CD4-positive, CD25-positive, alpha-beta regulatory T cell (primary cell): Measurements from ENCODE around the gene ZNF136. TPM values are rescaled to one million over a fixed set of nuclear protein-coding genes. Genes with fewer than 3 reads are reported as not detected.
A peak's percentile ranks its signal among the peaks of the same experiment; 100 is the strongest.

Source experiments
- ATAC-seq, 2 donors: fragments of 150-1000 bp; cut with Tn5 transposase; one replicate each; pipeline ENCODE4 v1.10.0; 2021; ENCODE audit warnings: low read depth in 2 of 2, moderate number of reproducible peaks in 2 of 2, moderate library complexity in 1 of 2
- DNase-seq, 3 donors: peaks; one replicate each; pipeline versions ENCODE4 v3.0.0 to v3.0.0-alpha.2; 2012 to 2022; ENCODE audit warnings: mixed read lengths in 1 of 3
- H3K27ac ChIP-seq: one replicate; pipeline ENCODE4 v1.7.0; 2013; ENCODE audit warnings: mild to moderate bottlenecking, low read length; ENCODE audit not compliant: insufficient read depth, poor library complexity, severe bottlenecking
- H3K27me3 ChIP-seq: one replicate; pipeline ENCODE4 v1.7.0; 2013; ENCODE audit warnings: low read length; ENCODE audit not compliant: control insufficient read depth, insufficient read depth
- H3K36me3 ChIP-seq: one replicate; pipeline ENCODE4 v1.7.0; 2013; ENCODE audit warnings: mild to moderate bottlenecking, low read length, moderate library complexity; ENCODE audit not compliant: control insufficient read depth, insufficient read depth
- H3K4me1 ChIP-seq: 2 replicates; pipeline ENCODE4 v1.7.0; 2013; ENCODE audit warnings: mild to moderate bottlenecking, low read length; ENCODE audit not compliant: insufficient read depth, control insufficient read depth, poor library complexity, severe bottlenecking
- H3K4me3 ChIP-seq: one replicate; pipeline ENCODE4 v1.7.0; 2013; ENCODE audit warnings: low read depth, mild to moderate bottlenecking, low read length, moderate library complexity
- H3K9me3 ChIP-seq, 2 experiments: 1 replicate in 1 of 2; 2 replicates in 1 of 2; pipeline ENCODE4 v1.7.0; 2013; ENCODE audit warnings: low read length in 2 of 2, mild to moderate bottlenecking in 1 of 2, moderate library complexity in 1 of 2; ENCODE audit not compliant: control insufficient read depth in 2 of 2
- H3K27ac Mint-ChIP-seq, 3 donors: one replicate each; pipeline ENCODE4 v1.8.0; 2020 to 2022; ENCODE audit warnings: mild to moderate bottlenecking in 3 of 3, mixed read lengths in 3 of 3, moderate library complexity in 2 of 3
- H3K27me3 Mint-ChIP-seq: one replicate; pipeline ENCODE4 v1.8.0; 2022; ENCODE audit warnings: mild to moderate bottlenecking, mixed read lengths
- H3K36me3 Mint-ChIP-seq: one replicate; pipeline ENCODE4 v1.8.0; 2020; ENCODE audit warnings: mixed read lengths
- H3K4me1 Mint-ChIP-seq, 4 donors: one replicate each; pipeline ENCODE4 v1.8.0; 2020 to 2022; ENCODE audit warnings: mixed read lengths in 4 of 4, mild to moderate bottlenecking in 1 of 4
- H3K4me3 Mint-ChIP-seq, 4 donors: one replicate each; pipeline ENCODE4 v1.8.0; 2020 to 2022; ENCODE audit warnings: mild to moderate bottlenecking in 4 of 4, mixed read lengths in 4 of 4, moderate library complexity in 3 of 4
- H3K9me3 Mint-ChIP-seq, 7 donors: one replicate each; pipeline ENCODE4 v1.8.0; 2020 to 2022; ENCODE audit warnings: mixed read lengths in 7 of 7, mild to moderate bottlenecking in 3 of 7, moderate library complexity in 2 of 7
- polyA plus RNA-seq, 4 donors: library from polyadenylated mRNA; unstranded; fragments of 300-500 nt; fragmentation: Illumina TruSeq; gene quantifications; one replicate each; pipeline ENCODE4 v1.2.3, GENCODE V29; 2021
- total RNA-seq: library from RNA; stranded (reverse); gene quantifications from one replicate; pipeline ENCODE4 v1.2.3, GENCODE V29; 2022

Gene ZNF136
- total and polyA plus RNA-seq, 5 donors from 2014 or later = 11.3 to 32.2 (median 19.6) TPM

DNA sequence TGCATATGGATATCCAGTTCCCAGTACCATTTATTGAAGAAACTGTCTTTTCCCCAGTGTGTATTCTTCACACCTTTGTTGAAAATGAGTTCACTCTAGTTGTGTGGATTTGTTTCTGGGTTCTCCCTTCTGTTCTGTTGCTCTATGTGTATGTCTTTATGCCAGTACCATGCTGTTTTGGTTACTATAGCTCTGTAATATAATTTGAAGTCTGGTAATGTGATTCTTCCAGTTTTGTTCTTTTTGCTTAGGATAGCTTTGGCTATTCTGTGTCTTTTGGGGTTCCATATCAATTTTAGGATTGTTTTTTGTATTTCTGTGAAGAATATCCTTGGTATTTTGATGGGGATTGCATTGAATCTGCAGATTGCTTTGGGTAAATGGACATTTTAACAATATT lies 35.2 kb downstream of the ZNF136 start:
- H3K4me1 ChIP-seq = peaks cover 6% of the 10 kb centered on the region
- H3K4me1 Mint-ChIP-seq = peaks cover 0 to 25% (median 4%) of the 10 kb centered on the region in 4 donors
- H3K36me3 Mint-ChIP-seq = peaks cover 7% of the 10 kb centered on the region
- peaks cover 0 to 45% (median 16%) of the 10 kb centered on the region in 7 donors for H3K9me3 Mint-ChIP-seq
- no peaks in the 10 kb centered on the region for H3K27me3 Mint-ChIP-seq
- H3K4me3 ChIP-seq = no peak overlapping the region
- no peak overlapping the region for H3K27ac ChIP-seq
- H3K27me3 ChIP-seq = no peaks in the 10 kb centered on the region
- H3K4me3 Mint-ChIP-seq = no peak overlapping the region
- H3K27ac Mint-ChIP-seq = no peak overlapping the region
- DNase-seq = no peak
- ATAC-seq = no peak
- no peaks in the 10 kb centered on the region for H3K36me3 ChIP-seq
- H3K9me3 ChIP-seq = peaks cover 36 to 68% of the 10 kb centered on the region in 2 experiments

DNA sequence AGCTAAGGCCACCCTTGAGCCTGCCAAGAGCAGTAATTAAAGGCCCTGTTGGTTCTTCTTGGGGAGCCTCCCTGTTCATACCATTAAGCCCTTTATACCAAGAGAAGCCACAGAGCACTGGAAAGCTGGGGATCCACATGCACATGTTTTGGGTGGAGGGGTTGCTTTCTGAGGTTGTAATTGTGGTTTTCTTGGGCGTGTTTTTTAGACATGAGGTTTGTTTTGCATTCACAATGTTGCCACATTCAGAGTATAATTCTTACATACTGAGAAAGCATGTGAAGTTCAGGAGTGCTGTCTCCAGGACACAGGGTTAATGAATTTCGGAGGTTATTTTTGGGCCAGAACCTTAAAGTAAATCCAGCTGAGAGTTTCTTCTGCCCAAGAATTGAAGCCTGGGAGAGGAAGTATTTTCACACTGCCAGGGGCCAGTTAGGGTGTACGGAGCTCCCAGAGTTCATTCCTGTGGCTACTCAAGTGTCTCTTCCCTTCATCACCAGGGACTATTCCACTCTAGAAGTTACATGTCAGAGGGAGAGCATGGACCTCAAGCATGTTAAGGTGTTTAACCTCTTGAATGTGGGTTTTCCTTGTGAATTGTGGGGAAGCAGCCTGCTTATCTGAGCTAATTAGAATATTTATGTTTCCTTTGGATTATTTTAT lies 37.0 kb downstream of the ZNF136 start:
- Histone ChIP-seq H3K27me3 (no peaks in the 10 kb centered on the region), H3K27ac (no peak overlapping the region), H3K36me3 (no peaks in the 10 kb centered on the region), H3K9me3 (peaks cover 28 to 61% of the 10 kb centered on the region in 2 experiments), H3K4me1 (peaks cover 5% of the 10 kb centered on the region), H3K4me3 (no peak overlapping the region)
- H3K4me1 Mint-ChIP-seq = peaks cover 0 to 23% (median 4%) of the 10 kb centered on the region in 4 donors
- DNase-seq (no peak), ATAC-seq (no peak)
- no peaks in the 10 kb centered on the region for H3K27me3 Mint-ChIP-seq
- H3K4me3 Mint-ChIP-seq = peak overlapping the region in 1 of 4 donors; percentile 11
- no peak overlapping the region for H3K27ac Mint-ChIP-seq
- H3K36me3 Mint-ChIP-seq = peaks cover 11% of the 10 kb centered on the region
- peaks cover 0 to 37% (median 16%) of the 10 kb centered on the region in 7 donors for H3K9me3 Mint-ChIP-seq

DNA sequence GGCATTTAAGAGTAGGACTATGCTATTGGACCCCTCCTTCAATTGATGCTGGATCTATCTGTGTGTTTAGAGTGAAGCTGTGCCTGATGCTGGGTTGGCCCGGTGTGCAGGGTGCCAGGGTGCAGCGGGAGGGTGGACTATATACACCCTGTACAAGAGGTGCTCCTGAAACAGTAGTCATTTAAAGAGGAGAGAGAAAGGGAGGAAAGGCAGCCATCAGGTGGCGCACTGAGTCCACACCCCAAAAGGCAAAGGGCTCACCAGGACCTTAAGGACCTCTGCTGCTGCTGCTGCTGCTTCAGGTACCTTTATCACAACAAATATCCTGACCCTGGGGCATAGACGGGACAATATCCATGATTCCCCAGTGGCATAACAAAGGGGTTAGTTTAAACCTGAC lies 39.4 kb downstream of the ZNF136 start:
- peak overlapping the region in 1 of 4 donors; percentile 22 for H3K4me3 Mint-ChIP-seq
- Histone ChIP-seq H3K4me1 (no peaks in the 10 kb centered on the region), H3K27me3 (no peaks in the 10 kb centered on the region), H3K4me3 (no peak overlapping the region), H3K36me3 (no peaks in the 10 kb centered on the region), H3K9me3 (peaks cover 26 to 50% of the 10 kb centered on the region in 2 experiments), H3K27ac (no peak overlapping the region)
- H3K27ac Mint-ChIP-seq = no peak overlapping the region
- H3K36me3 Mint-ChIP-seq = peaks cover 11% of the 10 kb centered on the region
- ATAC-seq (peak; percentile 71 to 77), DNase-seq (peak; percentile 17 to 48 (median 37))
- H3K4me1 Mint-ChIP-seq = peaks cover 0 to 13% (median 2%) of the 10 kb centered on the region in 4 donors
- no peaks in the 10 kb centered on the region for H3K27me3 Mint-ChIP-seq
- H3K9me3 Mint-ChIP-seq = peaks cover 0 to 31% (median 19%) of the 10 kb centered on the region in 7 donors

- Mint-ChIP-seq H3K36me3 (peaks cover 3% of the 10 kb centered on the region), H3K4me3 (no peak overlapping the region), H3K27ac (no peak overlapping the region), H3K27me3 (no peaks in the 10 kb centered on the region), H3K4me1 (peaks cover 0 to 5% (median under 1%) of the 10 kb centered on the region in 4 donors), H3K9me3 (peaks cover 0 to 46% (median 20%) of the 10 kb centered on the region in 7 donors)
- Histone ChIP-seq H3K4me3 (no peak overlapping the region), H3K4me1 (no peaks in the 10 kb centered on the region), H3K9me3 (peaks cover 32 to 53% of the 10 kb centered on the region in 2 experiments), H3K36me3 (no peaks in the 10 kb centered on the region), H3K27ac (no peak overlapping the region), H3K27me3 (no peaks in the 10 kb centered on the region)
- no peak for DNase-seq
- no peak for ATAC-seq
These were observed 42.4 kb downstream of the ZNF136 start for GRCh38 chr19:12205296-12205695.

DNA sequence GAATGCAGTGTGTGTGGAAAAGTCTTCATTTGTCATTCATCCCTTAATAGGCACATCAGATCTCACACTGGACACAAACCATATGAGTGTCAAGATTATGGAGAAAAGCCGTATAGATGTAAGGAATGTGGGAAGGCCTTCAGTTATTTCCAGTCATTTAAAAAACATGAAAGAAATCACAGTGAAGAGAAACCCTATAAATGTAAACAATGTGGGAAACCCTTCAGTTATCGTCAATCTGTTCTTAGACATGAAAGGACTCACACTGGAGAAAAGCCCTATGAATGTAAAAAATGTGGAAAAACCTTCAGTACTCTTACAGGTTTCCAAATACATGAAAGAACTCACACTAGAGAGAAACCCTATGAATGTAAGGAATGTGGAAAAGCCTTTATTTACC lies 45.3 kb downstream of the ZNF136 start:
- H3K36me3 Mint-ChIP-seq = peaks cover 9% of the 10 kb centered on the region
- H3K4me1 ChIP-seq = no peaks in the 10 kb centered on the region
- H3K36me3 ChIP-seq = no peaks in the 10 kb centered on the region
- peak overlapping the region in 1 of 4 donors; percentile 38 for H3K4me3 Mint-ChIP-seq
- peaks cover 0 to 61% (median 24%) of the 10 kb centered on the region in 7 donors for H3K9me3 Mint-ChIP-seq
- H3K27me3 ChIP-seq = no peaks in the 10 kb centered on the region
- DNase-seq (no peak), ATAC-seq (no peak)
- H3K4me1 Mint-ChIP-seq = no peaks in the 10 kb centered on the region
- no peak overlapping the region for H3K27ac Mint-ChIP-seq
- peaks cover 46 to 74% of the 10 kb centered on the region in 2 experiments for H3K9me3 ChIP-seq
- no peaks in the 10 kb centered on the region for H3K27me3 Mint-ChIP-seq
- H3K4me3 ChIP-seq = no peak overlapping the region
- no peak overlapping the region for H3K27ac ChIP-seq

DNA sequence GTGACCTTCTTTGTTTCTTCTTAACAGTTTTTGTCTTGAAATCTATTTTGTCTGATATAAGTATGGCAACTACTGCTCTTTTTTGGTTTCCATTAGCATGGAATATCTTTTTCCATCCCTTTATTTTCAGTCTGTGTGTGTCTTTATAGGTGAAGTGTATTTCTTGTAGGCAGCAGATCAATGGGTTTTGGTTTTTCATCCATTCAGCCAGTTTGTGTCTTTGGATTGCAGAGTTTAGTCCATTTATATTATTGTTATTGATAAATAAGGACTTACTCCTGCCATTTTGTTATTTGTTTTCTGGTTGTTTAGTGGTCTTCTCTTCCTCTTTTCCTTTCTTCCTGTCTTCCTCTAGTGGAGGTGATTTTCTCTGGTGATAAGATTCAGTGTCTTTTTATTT lies 54.4 kb downstream of the ZNF136 start:
- peaks cover 3 to 60% (median 41%) of the 10 kb centered on the region in 7 donors for H3K9me3 Mint-ChIP-seq
- Histone ChIP-seq H3K27ac (no peak overlapping the region), H3K36me3 (no peaks in the 10 kb centered on the region), H3K9me3 (peaks cover 36 to 73% of the 10 kb centered on the region in 2 experiments), H3K4me1 (no peaks in the 10 kb centered on the region), H3K4me3 (no peak overlapping the region), H3K27me3 (no peaks in the 10 kb centered on the region)
- DNase-seq = no peak
- H3K27me3 Mint-ChIP-seq = no peaks in the 10 kb centered on the region
- H3K4me1 Mint-ChIP-seq = no peaks in the 10 kb centered on the region
- H3K4me3 Mint-ChIP-seq = no peak overlapping the region
- no peak overlapping the region for H3K27ac Mint-ChIP-seq
- ATAC-seq = no peak
- peaks cover 31% of the 10 kb centered on the region for H3K36me3 Mint-ChIP-seq

GRCh38 chr19:12222980-12223630 lies 60.2 kb downstream of the ZNF136 start:
- no peaks in the 10 kb centered on the region for H3K27me3 Mint-ChIP-seq
- H3K9me3 Mint-ChIP-seq = peaks cover 0 to 16% (median 13%) of the 10 kb centered on the region in 7 donors
- no peak for ATAC-seq

More at GRCh38 chr19:12222980-12223630, 60.2 kb downstream of the ZNF136 start:
- H3K27me3 ChIP-seq = no peaks in the 10 kb centered on the region
- no peaks in the 10 kb centered on the region for H3K4me1 ChIP-seq
- Mint-ChIP-seq H3K4me1 (no peaks in the 10 kb centered on the region), H3K36me3 (peaks cover 12% of the 10 kb centered on the region), H3K4me3 (no peak overlapping the region), H3K27ac (peak overlapping the region in 1 of 3 donors; percentile 39)
- no peak overlapping the region for H3K4me3 ChIP-seq
- H3K9me3 ChIP-seq = peaks cover 17 to 33% of the 10 kb centered on the region in 2 experiments
- H3K36me3 ChIP-seq = no peaks in the 10 kb centered on the region
- no peak overlapping the region for H3K27ac ChIP-seq
- DNase-seq = no peak
